D341Med (cell line): ENCODE data around the gene AGBL1.

Experiments
- DNase-seq: peaks from one replicate; pipeline ENCODE4 v3.0.0; 2012; ENCODE audit warnings: low spot score

The AGBL1 gene

DNA sequence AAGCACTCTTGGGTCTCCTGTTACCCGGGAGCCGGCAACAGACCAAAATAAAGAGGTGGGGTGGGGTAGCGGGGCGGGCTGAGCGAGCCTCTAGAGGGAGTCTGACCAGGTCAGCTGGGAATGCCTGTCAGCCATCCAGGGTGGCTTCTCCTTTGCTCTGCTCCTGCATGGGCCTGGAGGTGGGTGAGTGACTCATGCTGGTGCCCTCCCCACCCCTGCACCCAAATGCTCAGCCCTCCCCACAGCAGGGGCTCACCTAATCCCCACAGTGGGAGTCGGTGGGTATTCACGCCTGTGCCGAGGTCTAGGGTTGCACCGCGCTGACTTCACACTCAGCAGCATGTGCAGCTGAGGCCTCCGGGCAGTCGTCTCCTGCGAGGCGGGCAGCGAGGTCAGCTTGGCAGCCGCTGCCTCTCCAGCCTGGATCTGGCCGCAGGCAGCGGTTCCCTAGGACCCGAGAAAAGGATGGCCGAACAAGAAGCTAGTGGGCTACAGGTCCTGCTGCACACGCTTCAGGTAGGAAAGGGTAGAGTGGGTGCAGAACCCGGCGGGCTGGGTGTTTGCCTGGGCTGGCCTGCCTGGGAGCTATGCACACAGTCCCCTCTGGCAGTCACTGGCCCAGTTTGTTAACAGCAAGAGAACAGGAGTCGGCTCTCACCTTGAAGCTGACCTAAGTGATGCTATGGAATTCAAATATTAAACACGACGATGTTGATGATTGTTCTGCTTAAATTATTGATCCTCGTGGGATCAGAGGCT is at the start of gene AGBL1:
TSS of gene AGBL1 (plus strand) at position 364 of the 759 bp plus-strand sequence.
- DNase-seq: no peak

DNA sequence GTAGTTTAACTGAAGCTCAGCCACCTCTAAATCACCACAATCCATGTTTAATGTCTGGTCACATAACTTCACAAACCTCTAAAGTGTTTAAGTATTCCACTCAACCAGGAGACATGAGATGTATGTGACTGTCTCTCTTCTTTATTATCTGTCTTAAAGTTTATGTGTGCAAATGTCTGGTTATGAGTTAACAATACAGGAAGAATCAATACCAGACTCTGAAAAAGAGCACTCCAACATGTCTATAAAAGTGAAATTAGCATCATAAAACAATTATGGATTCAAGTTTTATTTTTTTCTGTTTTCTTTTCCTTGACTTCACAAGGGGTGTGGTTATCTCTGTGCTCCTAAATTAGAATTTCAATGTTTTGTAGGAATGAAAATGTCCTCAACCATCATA is 44.8 kb upstream of the AGBL1 start:
- no peak for DNase-seq

DNA sequence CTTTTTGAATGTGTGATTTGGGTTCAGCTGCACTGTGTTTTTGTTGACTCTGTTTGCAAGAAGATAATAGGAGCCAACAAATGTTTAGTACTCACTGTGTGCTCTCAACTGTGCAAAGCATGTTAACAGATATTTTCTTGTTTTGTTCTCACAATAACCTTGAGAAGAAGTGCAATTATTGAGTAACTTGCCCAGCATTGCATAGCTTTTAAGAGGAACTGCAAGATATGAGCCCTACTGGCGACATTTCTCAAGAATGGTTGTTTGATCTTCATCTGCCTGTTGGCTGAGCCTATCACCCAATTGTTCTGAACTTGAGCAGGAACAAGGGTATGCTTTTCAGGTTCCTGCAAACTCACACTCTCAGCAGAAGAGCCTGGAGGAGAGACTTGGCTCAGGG is 43.4 kb upstream of the AGBL1 start:
- no peak for DNase-seq

DNA sequence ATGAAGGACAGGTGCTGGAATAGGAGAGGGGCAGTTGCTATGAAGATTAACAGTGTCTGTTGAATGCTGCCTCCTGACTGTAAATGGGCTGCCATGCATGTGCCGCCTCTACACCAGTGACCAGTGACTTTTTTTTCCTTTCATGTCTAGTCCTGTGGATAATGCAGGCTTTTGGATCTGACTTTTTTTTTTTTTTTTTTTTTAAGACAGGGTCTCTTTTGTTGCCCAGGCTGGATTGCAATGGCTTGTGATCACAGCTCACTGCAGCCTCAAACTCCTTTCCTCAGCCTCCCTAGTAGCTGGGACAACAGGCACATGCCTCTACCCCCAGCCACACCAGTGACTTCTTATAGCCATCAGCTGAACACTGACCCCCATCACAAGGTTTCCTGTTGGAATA is 41.2 kb upstream of the AGBL1 start:
- DNase-seq: no peak

DNA sequence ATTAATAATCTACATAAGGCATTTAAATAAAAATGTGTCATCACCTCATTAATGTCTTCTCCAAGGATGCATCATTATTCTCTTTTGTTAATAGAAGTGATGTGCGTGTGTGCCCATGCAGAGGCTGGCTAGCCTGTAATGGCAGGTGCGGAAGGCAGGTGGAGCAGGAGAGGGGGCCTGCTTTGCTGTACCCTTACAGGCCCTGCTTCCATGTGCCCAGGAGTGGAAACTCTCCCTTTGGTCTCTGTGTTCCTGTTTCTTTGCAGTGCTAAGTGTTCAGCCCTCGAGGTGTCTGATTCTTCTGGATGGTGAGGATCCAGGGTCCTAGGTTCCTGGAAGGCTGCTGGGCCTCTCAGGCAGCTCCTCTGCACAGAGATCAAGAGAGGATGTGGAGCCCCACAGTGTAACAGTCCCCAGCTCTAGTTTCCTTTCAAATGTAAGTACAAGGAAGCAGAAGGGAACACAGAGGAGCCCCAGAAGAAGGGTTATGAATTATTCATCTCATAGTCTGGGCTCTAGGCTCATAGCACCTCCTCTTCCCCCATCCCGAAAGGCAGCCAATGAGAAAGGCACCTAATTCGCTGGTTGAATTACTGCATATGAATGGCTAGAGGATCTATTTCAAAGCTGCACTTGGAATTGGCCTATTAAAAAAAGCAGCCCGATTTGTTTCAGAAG is 39.2 kb upstream of the AGBL1 start:
- no peak for DNase-seq

DNA sequence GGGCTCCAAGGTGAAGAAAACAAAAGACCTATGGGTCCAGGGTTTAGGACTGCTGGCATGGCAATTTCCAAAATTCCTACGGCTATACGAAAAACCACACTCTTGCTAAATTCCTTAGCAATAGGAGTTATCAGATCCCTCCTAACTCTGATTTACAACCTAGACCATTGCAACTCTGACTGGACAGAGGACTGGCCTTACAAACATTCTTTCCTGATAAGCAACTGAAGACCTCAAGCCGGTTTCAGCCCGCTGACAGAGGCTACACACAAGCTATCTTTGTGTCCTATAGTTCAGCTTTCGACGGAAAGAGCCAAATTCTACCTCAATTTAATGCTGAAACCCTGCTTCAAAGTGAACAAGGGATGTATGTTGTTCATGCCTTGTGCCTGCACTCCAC is 38.3 kb upstream of the AGBL1 start:
- no peak for DNase-seq

DNA sequence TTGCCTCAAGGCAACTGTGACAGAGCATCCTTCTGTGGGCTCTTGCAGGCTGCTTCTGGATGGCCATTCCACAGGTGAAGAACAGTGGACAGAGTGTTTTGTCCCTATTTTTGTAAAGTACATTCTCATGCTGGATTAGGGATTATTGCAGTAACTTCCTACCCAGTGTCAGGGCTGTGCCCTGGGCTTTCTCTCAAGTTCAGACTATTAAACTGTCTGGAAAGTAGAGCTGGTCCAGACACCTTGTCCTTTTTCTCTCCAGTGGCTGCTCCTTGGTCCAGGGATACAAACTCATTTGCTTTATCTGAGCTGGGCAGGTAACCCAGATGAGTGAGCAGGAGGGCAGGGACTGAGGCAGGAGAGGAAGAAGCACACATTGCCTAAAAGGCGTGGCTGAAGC is 37.4 kb upstream of the AGBL1 start:
- no peak for DNase-seq

DNA sequence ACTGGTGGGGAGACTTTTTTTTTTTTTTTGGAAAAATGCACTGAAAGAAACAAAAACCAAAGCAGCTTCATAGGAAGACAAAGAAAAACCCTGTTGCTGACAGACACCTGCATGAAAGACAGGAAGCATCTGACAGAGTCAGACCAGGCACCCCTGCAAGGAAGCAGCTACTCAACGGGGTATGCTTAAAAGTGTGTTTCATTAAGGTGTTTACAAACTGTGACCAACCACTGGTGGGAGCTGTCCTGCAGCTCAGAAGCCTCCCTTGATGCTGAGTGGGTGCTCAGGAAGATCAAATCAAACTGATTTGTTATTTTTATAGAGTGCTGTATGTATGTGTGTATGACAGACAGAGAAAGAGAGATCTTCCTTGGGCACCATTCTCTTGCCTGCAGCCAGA is 34.7 kb upstream of the AGBL1 start:
- DNase-seq: peak; percentile 48

DNA sequence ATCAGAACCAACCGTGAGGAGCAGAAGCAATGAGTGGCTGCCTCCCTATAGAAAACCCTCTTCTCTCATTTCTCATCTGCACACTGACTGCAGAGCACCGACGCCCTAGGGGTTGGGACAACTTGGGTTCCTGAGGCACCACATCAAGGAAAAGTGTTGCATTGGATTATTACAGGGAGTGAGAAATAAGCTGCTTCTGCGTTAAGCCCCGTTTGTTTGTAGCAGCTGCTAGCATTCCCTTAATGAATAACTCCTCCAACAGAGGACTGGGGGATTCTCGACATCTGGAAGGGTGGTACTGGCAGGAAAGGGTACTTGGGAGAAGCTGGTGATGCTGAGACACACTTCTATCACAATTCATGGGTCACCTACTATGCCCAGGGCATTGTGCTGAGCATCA is 25.3 kb upstream of the AGBL1 start:
- DNase-seq: peak; percentile 56

DNA sequence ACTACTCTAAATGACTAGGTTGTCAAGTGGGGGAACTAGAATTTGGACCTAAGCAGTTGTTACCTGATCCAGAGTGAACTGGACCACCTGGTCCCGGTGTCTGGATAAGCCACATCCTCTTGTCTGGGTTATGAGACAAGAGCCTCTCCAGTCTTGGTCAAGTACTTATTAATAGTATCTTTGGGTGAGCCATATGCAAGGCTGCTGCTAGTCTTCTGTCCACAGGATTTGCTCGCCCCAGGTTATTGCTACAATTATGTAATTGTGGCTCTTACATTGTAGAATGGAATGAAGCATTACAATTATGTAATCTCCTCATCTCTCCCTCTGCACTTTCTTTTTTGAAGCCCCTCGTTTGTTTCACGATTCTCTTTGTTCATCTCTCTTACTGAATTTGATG is 24.0 kb upstream of the AGBL1 start:
- no peak for DNase-seq

DNA sequence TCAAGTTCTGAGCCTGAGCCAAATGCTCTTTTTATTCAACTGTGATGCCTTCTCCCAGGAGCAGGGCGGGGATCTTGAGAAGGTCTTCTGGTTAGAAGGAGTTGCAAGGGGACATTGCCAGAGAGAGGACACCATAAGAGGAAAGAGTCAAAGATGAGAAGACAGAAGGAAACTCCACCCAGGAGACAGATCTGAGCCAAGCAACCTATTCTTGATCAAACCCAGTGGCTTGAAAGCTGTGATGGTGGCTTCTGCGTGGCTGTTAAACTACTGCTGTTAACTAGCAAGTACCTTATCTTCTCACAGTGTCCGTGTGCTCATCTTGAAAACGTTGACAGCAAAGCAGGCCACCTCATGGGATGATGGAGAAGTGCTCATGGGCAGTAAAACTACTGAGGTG is 19.8 kb upstream of the AGBL1 start:
- no peak for DNase-seq

DNA sequence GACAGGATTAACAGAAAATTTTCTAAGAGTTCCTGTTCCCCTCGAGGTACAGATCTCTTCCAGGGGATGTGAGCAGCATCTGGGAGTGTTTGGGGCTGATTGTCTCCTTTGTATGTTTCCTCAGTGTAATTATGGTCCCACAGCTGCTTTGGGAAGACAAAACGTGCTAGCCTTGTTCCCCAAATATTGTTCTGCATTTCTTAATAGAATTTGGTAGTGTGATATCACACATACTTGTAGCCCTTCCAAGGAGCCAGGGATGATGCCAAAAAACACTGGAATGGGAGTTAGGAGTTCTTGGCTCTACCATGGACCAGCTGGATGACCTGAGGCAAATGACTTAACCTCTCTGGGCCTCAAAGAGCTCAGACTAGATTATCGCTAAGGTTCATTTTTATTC is 19.0 kb upstream of the AGBL1 start:
- no peak for DNase-seq

DNA sequence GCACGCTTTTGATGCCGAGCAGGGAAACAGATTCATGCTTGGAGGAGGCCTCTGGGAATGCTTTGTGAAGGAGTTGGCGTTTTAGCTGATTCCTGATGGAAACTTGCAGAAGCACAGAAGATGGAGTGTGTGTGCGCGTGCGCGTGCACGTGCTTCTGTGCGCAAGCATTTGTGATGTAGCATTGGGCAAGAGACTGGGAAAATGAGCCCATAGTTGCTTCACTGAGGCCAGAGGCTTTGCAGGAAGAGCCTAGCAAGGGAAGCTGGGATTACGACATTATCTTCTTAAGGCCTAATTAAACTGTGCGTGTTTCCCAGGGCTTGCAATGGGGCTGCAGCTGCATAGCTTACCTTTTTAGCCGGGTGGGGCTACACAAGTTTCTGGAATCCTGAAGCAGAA is 18.1 kb upstream of the AGBL1 start:
- peak; percentile 76 for DNase-seq

DNA sequence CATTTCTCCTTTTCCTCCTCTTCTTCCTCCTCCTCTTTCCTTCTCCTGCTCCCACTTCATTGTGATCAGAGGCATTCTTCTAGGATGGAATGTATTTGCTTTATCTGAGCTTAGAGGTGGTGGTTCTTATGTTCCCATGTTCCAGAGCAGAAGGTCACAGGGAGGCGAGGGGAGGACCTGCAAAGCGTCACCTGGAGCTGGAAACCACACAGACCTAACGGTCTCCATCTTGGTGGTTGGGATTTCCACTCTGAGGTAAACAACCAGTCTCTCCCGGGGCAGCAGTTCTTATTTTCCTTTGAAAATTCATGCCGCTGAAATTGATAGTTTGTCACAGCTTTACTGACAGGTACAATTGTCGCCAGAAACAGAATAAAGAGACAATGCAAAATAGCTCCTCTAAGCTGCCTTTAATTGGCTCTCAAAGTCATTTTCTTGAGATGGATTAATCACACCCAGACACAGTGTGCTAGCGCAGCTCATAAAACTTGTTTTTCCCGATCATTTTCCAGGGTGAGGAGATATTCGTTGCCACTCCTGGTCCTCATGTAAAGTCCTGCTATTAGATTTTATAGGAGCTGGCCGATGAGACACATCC is 16.9 kb upstream of the AGBL1 start:
- DNase-seq: no peak

DNA sequence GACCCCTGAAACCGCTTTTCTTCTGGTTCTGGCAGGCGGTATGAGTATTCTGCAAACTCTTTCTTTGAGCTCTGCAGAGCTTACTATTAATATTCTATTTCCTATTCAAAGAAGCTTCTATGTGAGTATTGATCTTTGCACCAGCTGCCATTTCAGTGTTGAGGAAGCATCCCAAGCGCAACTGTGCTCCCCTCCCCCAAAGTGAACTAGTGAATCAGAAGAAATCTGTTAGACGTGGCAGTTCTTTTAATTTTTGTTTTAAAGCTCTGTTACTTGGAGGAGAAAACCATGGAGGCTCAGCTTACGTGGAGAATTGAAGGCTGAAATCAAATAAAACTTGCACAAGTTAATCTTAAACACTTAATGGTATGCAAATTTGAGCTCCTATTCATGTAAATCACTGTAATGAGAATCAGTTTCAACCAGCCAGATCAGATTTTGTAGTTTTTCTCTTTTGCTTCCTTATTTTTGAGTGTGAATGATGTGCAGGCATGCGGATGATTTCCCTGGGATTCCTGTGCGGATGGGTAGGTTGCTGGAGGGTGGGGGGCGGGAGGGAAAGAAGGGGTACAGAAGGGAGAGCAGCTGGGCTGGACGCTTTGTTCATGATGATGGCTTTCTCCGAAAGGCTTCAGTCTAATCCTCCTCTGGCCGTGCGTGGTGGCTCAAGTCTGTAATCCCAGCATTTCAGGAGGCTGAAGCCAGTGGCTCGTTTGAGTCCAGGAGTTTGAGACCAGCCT is 16.1 kb upstream of the AGBL1 start:
- no peak for DNase-seq

DNA sequence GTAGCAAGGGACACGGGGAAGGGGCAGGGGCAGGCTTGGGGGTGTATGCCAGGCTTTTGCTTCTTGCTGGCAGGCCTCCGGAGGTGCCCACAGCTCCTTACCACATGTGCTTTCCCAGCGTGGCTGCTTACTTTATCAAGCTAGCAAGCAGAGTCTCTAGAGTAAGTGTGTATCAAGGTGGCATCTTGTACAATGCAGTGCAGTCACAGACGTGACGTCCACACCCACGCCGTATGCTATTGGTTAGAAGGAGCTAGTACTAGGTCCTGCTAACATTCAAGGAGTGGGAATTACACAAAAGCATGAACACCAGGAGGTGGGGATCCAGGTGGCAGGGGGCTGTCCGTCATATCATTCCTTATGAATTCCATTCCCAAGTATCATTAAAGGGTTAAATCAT is 15.3 kb upstream of the AGBL1 start:
- no peak for DNase-seq

DNA sequence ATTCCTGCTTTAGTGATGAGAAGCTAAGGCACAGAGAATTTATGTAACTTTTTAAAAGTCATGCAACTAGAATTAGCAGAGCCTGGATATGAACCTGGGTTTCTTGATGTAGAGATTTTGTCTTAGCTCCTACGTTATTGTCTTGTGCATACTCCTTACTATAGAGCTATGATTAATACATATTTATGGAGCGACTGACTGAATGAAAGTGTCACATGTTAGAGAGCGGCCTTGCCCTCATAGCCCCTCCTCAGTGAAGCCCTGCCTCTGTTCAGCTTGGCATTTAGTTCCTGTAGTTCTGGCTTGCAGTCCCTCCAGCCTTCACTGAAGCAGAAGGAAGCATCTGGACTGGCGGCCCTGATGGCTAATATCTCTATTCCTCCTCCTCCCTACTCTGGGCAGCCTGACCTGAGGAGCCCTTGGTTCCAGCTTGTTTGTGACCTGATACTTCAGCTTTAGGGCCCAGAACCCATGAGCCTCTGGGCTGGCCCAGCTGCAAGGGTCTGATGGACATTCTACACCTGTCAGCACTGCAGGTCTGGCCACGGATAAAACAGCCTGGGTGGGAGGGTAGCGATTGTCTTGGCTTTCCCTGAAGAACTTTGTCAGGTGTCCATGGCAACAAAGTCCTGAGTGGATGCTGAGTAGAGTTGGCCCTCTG is 13.4 kb upstream of the AGBL1 start:
- no peak for DNase-seq

DNA sequence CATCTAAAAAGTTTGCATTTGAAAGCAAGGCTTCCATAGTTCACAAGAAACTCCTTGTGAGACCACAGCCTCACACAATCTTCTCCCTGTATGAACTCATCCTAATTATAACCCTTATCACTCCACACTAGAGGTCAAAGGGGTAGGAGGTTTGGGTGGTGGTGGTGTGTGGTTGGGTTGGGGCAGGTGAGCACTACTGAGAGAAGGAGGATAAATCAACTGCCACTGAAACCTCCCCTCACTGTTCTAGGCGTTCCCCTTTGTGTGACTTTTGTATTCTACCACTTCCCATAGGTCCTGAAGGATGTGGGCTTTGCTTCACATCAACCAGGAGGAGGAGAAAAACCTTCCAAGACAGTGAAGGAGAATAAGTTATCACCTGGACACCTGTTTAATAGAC is 6.4 kb upstream of the AGBL1 start:
- DNase-seq: no peak

DNA sequence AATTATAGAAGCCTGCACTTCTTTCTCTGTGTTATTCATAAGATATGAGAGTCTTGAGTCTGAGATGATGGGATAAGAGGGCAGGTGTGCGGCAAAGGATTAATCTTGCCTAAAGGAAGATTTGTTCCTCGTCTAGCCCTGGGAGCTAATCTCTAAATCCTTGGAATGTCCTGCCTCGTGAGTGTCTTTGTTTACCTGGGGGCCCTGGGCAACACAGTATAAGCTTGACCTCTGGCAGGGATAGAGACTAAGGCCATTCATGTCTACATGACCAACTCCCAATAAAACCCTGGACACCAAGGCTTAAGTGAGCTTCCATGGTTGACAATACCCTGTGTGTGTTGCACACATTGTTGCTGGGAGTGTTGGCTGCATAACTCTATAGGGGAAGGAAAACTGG is 3.2 kb upstream of the AGBL1 start:
- DNase-seq: peak; percentile 55

DNA sequence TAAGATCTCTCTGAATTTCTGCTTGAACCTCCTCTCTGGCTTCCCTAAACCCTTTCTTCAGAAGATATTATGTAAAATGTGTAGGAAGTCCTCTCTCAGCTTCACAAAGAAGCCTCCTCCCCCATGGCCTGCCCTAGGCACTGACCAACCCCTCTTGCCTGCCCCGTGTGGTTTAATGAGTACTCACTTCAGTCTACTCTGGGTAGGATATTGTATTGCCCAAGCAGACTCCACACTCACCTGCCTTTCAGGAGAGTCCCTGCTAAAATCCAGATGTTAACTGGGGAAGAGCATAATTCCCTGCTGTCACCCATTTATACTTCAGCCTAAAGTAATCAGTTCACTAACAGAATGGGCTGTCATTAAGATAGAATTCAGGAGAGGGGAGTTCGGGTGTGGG is 2.6 kb upstream of the AGBL1 start:
- no peak for DNase-seq

DNA sequence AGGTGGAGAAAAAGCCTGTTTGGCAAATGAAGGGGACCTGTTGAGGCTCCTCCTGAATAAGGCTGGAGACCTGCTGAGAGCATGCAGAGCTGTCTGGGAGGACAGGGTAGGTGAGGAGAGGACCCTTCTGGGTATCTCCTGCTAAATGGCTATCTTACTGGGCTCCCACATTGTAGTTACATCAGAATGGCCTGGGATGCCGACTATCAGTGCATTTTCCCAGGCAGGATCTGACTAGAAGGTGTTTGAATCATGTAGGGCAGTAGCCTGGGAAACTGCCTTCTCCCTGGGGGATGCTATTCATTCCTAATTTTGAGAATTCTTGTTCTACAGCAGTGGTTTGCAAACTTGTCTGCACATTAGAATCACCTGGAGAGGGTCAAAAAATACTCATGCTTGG is 631 bp downstream of the AGBL1 start:
- DNase-seq: no peak

DNA sequence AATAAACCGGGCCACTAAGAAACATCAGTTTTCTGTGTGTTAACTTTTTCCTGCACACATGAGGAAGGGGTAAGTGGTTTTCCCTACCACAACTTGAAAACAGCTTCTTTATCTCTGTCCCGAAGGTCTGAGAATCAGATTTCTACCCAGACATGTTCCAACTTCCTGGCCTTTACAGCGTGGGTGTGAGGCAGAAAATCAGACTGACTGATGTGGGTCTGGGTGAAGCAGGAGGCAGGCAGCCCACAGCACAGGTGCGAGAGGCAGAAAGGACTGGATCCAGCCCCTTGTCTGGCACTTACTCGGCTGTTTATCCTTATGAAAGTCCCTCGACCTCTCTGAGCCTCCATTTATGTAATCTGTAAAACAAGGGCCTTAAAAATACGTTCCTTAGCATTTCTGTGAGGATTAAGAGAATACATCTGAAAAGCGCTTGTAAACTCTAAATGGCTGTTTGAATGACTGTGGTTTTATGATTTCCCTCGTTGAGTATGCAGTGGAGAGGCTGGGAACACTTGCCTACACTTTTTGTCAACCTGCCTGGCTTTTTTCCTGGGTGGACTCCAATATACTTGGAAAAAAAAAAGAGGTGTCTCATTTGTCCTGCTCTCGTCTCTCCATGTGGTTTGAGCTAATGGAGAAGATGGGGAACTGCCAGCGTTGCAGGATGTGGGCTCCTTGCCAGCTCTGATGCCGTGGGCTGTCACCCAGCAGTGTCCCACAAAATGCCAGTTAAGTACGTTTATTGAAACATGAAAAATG is 3.1 kb downstream of the AGBL1 start:
- DNase-seq: no peak
